GM19328 (cell line): ENCODE measurements around the gene HOOK2.
"Not testable (repeated sequence)": the region's sequence is repeated elsewhere in the genome, so short reads cannot be mapped to it uniquely, and the experiment has no call there.

Experiments used
- ATAC-seq: cut with Tn5 transposase; IDR thresholded peaks from one replicate; pipeline ENCODE4 v1.9.1; 2021; ENCODE audit warnings: mild to moderate bottlenecking, moderate library complexity; ENCODE audit not compliant: unreplicated experiment

HOOK2 gene

DNA sequence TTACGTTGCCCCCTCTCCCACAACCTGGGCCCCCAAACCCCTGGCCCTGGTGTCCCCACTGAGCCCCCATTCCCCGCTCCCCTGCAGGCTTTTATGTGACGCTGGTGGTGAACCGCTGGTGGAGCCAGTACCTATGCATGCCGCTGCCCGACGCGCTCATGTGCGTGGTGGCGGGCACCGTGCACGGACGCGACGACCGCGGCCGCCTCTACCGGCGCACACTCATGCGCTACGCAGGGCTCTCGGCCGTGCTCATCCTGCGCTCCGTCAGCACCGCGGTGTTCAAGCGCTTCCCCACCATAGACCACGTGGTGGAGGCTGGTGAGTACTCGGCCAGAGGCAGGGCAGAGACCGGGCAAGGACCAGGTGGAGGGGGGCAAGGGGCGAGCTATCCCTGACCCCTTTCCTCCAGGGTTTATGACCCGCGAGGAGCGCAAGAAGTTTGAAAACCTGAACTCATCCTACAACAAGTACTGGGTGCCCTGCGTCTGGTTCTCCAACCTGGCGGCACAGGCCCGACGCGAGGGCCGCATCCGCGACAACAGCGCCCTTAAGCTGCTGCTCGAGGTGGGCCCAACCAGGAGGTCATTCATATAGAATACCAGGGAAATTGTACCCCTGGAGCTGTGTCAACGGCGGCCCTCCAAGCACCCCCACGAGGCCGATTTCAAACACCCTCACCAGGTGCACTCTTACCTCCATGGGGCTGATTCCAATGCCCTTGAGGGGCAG is 20.7 kb downstream of the HOOK2 start:
- no peak for ATAC-seq

DNA sequence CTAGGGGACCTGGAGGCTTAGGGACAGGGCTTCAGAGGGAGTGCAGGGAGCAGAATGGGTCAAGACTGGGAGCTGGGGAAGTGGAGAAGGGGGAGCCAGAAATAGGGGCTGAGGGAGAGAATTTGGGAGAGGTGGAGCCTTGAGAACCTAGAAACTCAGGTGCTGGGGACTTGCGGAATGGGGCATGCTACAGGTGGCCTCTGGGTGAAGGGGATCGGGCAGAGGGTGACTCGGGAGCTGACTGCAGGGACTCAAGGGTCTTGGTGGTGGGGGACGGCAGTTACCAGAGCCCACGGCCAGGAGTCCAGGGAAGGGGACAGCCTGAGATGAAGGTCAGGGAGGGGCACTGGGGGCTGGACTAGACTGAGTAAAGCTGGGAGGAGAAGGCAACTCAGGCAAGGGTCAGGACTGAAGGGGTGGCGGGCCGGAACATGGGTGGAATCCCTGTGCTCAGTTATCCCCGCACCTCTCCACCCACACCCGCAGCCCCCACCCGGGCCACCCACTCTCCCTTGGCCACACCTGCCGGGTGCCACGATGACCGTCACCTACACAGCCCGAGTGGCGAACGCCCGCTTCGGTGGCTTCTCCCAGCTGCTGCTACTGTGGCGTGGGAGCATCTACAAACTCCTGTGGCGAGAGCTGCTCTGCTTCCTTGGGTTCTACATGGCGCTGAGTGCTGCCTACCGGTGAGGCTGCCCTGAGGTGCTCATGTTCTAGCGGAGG is 23.1 kb downstream of the HOOK2 start:
- ATAC-seq: no peak

DNA sequence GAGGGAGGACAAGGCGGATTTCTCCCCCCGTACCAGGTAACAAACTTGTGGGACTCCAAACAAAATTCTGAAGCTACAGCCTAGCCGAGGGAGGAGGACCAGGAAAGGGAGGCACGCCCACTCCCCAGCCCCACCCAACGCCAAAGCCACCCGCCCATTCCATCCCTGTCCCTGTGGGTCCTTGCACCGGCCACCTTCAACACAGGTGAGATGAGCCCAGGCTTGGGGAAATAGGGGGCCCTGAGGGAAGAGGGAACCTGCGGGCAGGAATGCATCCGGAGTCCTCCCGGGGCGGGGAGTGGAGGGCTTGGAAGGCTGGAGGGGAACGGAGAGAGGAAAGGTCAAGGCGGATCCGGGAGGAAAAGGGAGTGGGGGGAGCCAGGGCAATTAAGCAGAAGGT is 23.7 kb downstream of the HOOK2 start, which contains the start of gene BEST2:
BEST2 (plus strand) TSS at position 157 of the 400 bp plus-strand sequence. CDS start 802 bp downstream, outside the sequence.
- no peak for ATAC-seq

DNA sequence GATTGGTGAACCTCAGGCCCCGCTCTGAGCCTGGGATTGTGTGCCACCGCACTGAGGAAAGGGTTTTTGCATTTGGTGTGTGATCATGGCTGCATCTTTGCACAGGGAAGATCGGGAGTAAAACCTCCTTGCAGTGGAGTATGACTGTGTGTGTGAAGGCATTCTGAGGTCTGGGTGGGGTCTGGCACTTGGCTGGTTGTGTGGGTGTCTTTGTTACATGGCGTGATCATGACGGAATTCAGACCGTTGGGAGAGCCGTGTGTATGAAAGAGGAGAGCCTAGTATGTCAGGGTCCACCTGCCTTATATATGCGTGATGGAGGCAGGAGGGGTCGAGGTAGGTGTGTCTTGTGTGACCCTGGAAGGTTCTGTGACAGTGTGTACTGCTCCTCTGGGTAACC is 24.5 kb downstream of the HOOK2 start:
- ATAC-seq: no peak

DNA sequence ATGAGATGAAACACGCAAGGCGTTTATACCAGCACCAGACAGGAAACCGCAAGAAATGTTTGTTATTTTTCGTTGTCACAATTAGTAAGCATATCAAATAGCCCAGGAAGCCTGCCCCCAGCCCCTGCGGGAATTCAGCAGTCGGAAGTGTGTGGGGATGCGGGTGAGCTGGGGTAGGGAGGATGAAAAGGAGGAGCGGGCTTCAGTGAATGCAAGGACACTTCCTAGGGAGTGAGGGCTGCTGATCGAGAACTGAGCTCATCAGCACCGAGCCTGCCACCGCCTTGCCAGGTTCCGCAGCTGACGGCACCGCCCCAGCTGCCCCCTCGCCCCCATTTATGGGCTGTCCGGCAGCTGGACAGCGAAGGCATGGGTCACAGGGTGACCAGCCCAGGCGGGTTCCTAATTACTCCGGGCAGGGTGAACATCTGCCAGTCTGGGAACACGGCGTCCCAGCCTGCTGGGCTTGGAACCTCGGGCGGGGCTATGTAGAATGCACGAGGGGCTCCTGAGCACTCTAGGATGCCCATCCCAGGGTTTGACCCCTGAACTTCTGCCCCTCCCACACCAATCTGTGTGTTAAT is 25.3 kb downstream of the HOOK2 start:
- no peak for ATAC-seq

GRCh38 chr19:12748489-12748888 is 26.9 kb downstream of the HOOK2 start:
- ATAC-seq: no peak

DNA sequence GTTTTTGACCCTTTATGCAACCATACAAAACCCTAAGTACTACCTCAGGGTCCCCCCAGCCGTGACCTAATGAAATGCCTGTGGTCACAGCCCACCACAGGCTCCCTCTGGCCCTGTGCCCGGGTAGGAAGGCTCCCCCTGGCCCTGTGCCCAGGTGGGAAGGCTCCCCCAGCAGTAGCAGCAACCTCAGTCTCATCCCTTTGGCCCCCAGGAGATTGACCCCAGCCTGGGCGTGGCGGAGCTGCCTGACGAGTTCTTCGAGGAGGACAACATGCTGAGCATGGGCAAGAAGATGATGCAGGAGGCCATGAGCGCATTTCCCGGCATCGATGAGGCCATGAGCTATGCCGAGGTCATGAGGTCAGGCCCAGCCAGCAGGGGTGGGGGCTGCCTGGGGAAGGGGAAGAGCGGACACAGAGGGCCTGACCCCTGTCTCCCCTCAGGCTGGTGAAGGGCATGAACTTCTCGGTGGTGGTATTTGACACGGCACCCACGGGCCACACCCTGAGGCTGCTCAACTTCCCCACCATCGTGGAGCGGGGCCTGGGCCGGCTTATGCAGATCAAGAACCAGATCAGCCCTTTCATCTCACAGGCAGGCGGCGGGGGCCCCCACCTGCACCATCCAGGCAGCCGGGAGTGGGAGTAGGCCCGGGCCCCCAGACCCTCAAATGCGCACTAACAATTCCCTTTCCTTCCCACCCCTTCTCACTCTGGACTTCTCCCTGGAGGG is 30.0 kb downstream of the HOOK2 start:
- ATAC-seq: no peak

DNA sequence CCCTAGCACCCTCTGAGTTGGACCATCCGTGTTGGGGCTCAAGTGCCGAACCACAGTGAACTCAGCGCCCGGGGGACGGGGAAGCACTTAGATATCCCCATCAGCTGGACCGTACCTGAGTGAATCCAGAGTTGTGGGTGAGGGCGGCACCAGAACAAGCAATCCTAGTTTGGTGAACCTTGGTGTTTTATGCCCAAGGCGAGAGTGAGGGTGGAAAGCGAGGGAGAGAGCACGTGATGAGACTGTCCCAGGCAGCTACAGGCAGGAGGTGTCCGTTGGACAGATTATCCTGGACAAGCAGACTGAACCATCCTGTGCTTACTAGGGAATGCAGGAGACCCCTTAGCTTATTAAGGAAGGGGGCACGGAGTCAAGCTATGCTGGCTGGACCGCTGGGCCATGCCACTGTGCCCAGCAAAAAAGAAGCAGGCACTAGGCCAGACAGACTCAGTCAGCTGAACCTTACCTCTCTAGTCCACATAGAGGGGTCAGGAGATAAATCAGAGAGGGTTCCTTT is 37.5 kb downstream of the HOOK2 start:
- no peak for ATAC-seq

- ATAC-seq: peak; percentile 68
These were observed 38.1 kb downstream of the HOOK2 start, which contains the start of gene GET3 for GRCh38 chr19:12736995-12737834. Gene GET3, plus strand, starts transcription at chr19:12737497. Its CDS starts 9 bp downstream, at chr19:12737506.

DNA sequence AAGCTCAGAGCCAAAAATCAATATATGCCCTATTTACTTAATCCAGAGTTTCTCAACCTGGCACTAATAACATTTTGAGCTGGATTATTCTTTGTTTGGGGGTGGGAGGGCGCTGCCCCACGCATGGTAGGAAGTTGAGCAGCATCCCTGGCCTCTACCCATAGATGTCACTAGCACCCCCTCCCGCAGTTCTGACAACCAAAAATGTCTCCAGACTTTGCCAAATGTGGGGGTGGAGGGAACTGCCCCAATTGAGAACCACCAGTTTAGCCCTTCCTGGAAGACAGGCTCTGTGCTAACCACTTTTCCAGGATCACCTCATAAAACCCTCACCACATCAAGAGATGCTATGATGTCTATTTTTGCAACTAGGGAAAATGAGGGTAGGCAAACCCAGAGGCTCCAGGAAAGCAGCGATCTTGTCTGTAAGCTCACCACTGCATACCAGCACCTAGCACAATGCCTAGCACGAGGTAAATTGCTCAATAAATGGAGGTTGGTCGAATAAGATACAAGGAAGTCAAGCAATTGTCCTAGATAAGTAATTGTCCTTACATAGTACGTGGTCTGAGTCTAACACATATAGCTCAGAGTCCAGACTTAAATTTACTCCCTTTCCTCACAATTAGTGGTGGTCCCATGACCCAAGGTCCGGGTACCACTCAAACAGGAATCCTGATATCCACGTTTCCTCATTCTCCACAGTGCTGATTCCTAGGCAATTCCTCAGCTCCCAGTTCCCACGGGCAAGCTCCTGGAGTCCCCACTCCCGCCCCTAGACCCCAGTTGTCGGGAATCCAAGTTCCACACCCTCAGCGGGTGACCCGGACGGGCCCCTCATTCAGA is 41.8 kb downstream of the HOOK2 start:
- ATAC-seq: no peak

- ATAC-seq: no peak
These were observed 44.0 kb downstream of the HOOK2 start for GRCh38 chr19:12731337-12731736.

GRCh38 chr19:12730064-12730463 is 45.3 kb downstream of the HOOK2 start:
- ATAC-seq: no peak

DNA sequence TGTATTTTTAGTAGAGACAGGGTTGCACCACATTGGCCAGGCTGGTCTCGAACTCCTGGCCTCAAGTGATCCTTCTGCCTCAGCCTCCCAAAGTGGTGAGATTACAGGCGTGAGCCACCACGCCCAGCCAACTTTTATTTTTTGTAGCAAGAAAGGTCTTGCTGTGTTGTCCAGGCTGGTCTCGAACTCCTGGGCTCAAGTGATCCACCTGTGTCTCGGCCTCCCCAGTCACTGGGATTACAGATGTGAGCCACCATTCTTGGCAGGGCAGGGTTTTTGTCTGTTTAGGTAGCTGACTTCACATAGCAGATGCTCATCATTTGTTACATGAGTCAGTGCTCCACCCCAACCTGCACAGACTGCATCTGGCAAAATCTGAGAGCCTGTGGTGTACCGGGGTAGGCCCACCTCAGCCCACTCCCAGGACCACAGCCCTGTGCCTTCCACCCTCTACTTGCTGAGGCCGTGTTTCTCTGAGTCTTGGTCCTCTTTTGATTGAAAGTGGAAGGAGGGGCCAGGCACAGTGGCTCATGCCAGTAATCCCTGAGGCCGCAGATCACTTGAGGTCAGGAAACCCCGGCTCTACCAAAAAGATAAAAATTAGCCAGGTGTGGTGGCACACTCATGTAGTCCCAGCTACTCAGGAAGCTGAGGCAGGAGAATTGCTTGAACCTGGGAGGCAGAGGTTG is 47.5 kb downstream of the HOOK2 start:
- no peak for ATAC-seq

- no peak for ATAC-seq
These were observed 48.4 kb downstream of the HOOK2 start for GRCh38 chr19:12726988-12727316.

GRCh38 chr19:12725612-12726011 is 49.7 kb downstream of the HOOK2 start:
- ATAC-seq: not testable (repeated sequence)

DNA sequence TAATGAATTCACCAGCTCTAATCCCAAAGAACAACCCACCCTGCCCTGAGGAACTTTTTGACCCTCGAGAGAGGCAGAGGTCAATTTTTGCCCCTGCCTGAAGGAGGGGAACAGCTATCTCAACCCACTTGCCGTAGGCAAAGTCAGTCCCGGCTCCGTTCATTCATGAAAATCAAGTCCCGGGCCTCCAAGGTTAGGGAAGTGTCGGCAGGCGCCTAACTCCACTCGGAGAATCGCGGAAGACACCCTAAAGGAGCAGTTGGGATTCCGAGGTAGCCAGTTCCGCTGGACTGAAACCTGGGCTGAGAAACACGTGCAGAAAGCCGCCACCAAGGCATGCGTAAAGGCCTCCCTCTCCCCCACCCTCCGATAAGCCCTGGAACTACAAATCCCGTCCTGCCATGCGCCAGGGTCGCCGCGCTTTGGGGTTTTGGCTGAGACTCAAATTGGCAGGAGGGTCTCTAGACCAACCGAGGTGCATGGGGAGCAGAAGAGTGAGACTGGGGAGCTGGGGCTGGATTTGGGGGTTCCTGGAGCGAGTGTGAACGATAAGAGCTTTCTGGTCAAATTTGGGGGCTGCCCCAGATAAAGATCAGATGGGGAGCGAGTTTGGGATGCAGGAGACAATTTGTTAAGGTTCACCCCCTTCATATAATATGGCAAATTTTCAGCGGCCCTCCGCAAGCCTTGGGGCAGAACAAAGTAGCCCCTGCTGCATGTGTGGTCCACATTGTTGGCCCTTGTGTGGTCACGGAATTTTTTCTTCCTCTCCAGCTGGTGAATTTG is 51.5 kb downstream of the HOOK2 start, which contains the start of gene TNPO2:
TNPO2 (minus strand) TSS at position 292 of the 786 bp plus-strand sequence. CDS start 2,955 bp downstream, outside the sequence.
- ATAC-seq: no peak

GRCh38 chr19:12723381-12723640 is 52.0 kb downstream of the HOOK2 start:
- ATAC-seq: no peak
